BLaER1 treated with 17β-estradiol and CSF1 and Interleukin-3, amounts not matched to agents 10 nM and 100 nM (cell line): ENCODE results near the gene PHRF1.

ENCODE experiments used
- H3K27ac ChIP-seq, 11 experiments: shearing (Covaris generic); formaldehyde crosslinking; 2 replicates each; pipeline ENCODE4 v1.8.1; 2022
- H3K27me3 ChIP-seq, 11 experiments: shearing (Covaris generic); formaldehyde crosslinking; 2 replicates each; pipeline ENCODE4 v1.8.1; 2022
- H3K36me3 ChIP-seq, 11 experiments: shearing (Covaris generic); formaldehyde crosslinking; 2 replicates each; pipeline ENCODE4 v1.8.1; 2022
- H3K4me1 ChIP-seq, 10 experiments: shearing (Covaris generic); formaldehyde crosslinking; 2 replicates each; pipeline ENCODE4 v1.8.1; 2022
- H3K4me2 ChIP-seq, 11 experiments: shearing (Covaris generic); formaldehyde crosslinking; 2 replicates each; pipeline ENCODE4 v1.8.1; 2022
- H3K4me3 ChIP-seq, 10 experiments: shearing (Covaris generic); formaldehyde crosslinking; 2 replicates each; pipeline ENCODE4 v1.8.1; 2022
- H3K9ac ChIP-seq, 11 experiments: shearing (Covaris generic); formaldehyde crosslinking; 2 replicates each; pipeline ENCODE4 v1.8.1; 2022
- H3K9me3 ChIP-seq, 11 experiments: shearing (Covaris generic); formaldehyde crosslinking; replicated peaks in 1 of 11; 2 replicates each; pipeline ENCODE4 v1.8.1; 2022
- H4K20me1 ChIP-seq, 11 experiments: shearing (Covaris generic); formaldehyde crosslinking; 2 replicates each; pipeline ENCODE4 v1.8.1; 2022
- Cebpa-rat ChIP-seq, 11 experiments: shearing (Covaris generic); IDR thresholded peaks; 2 replicates each; pipeline ENCODE4 v1.8.1; 2022

PHRF1 gene

DNA sequence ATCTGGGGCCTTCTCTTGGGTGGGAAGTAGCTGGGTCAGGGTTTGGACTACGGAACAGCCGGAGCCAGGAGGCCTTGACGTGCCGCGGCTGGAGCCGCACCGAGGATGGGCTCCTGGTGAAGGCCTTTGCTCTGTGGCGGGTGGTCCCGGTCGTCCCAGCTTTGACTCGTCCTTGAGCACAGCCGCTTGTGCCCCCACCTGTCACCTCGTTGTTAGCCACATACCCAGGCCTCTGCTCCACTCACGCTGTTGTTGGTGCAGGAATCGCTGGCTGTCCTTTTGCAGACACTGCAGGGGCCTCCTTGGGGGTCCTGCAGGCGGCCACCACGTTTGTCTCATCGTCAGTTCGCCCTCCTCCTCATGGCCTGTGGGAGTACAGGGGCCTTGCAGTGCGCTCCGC is 17.1 kb downstream of the PHRF1 start:
- peaks cover 0 to 7% (median 0%) of the 10 kb centered on the region in 10 experiments; a peak in 7 of 20 replicates for H3K4me1 ChIP-seq
- no peak for TF ChIP-seq Cebpa-rat (IDR thresholded peaks at IDR 0.05)
- H3K9me3 ChIP-seq = no peaks in the 10 kb centered on the region
- H3K4me3 ChIP-seq = no peak overlapping the region
- no peak overlapping the region for H3K27ac ChIP-seq
- H4K20me1 ChIP-seq = peaks cover 72 to 100% (median 94%) of the 10 kb centered on the region in 11 experiments
- no peak overlapping the region for H3K4me2 ChIP-seq
- no peaks in the 10 kb centered on the region for H3K27me3 ChIP-seq
- no peak overlapping the region for H3K9ac ChIP-seq
- peaks cover 96 to 100% (median 97%) of the 10 kb centered on the region in 11 experiments for H3K36me3 ChIP-seq

DNA sequence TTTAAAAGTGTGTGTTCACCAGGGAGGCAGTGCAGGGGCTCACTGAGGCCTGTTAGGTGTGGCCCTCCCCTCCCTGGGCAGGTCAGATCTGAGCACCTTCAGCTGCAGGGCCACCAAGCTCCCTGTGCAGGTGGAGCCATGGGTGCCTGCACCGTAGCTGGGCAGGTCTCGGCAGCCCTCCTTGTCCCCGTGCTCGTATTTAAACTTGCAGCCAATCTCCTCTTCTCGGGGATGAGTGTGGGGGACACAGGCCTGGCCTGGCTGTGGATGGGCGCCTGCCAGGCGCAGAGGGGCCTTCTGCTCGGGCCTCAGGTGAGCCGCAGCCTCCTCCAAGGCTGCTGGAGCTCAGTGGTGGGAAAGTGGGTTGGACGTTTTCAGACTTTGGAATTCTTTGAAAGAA is 19.1 kb downstream of the PHRF1 start:
- no peak overlapping the region for H3K27ac ChIP-seq
- no peak overlapping the region for H3K4me3 ChIP-seq
- no peaks in the 10 kb centered on the region for H3K27me3 ChIP-seq
- H4K20me1 ChIP-seq = peaks cover 66 to 100% (median 94%) of the 10 kb centered on the region in 11 experiments; a peak in 21 of 22 replicates
- peaks cover 96 to 100% (median 97%) of the 10 kb centered on the region in 11 experiments for H3K36me3 ChIP-seq
- H3K4me1 ChIP-seq = no peaks in the 10 kb centered on the region
- no peak for TF ChIP-seq Cebpa-rat (IDR thresholded peaks at IDR 0.05)
- H3K4me2 ChIP-seq = no peak overlapping the region
- H3K9ac ChIP-seq = peak overlapping the region in 4 of 11 experiments; percentile 9 to 40 (median 20); a peak in 1 of 22 replicates
- H3K9me3 ChIP-seq = no peaks in the 10 kb centered on the region

GRCh38 chr11:596374-596773 is 20.1 kb downstream of the PHRF1 start:
- peaks cover 56 to 99% (median 90%) of the 10 kb centered on the region in 11 experiments; a peak in 21 of 22 replicates for H4K20me1 ChIP-seq
- H3K27ac ChIP-seq = 0 out of 22 replicates have a peak overlapping the region, but pooled peaks of 1 of the 11 experiments have one; percentile 6
- H3K36me3 ChIP-seq = peaks cover 95 to 100% (median 97%) of the 10 kb centered on the region in 11 experiments
- no peaks in the 10 kb centered on the region for H3K9me3 ChIP-seq
- no peak overlapping the region for H3K4me3 ChIP-seq
- no peaks in the 10 kb centered on the region for H3K27me3 ChIP-seq
- no peak overlapping the region for H3K4me2 ChIP-seq
- H3K9ac ChIP-seq = no peak overlapping the region; a peak in 1 of 22 replicates
- H3K4me1 ChIP-seq = no peaks in the 10 kb centered on the region
- TF ChIP-seq Cebpa-rat (IDR thresholded peaks at IDR 0.05) = no peak

DNA sequence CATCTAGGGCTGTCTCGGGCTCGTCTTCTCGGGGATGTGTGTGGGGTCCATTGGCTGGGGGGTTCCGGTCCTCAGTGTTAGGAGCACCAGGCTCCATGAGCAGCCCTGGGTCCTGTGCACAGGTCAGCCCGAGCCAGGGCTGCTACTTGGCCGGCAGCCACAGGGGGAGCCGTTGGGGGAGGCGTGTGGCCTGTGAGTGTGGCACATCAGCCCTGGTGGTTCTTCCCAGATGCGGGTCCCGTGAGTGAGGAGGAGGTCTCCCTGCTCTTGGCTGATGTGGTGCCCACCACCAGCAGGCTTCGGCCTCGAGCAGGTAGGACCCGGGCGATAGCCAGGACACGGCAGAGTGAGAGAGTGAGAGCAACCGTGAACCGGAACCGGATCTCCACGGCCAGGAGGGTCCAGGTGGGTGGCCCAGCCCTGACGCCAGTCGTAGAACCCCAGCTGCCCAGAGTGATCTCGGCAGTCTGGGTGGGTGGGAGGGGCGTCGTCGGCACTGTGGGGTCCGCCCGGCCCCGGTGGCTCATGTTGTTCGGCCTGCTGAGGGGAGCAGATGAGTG is 21.0 kb downstream of the PHRF1 start:
- Histone ChIP-seq H3K9me3 (no peaks in the 10 kb centered on the region), H3K36me3 (peaks cover 96 to 100% (median 98%) of the 10 kb centered on the region in 11 experiments), H4K20me1 (peaks cover 60 to 99% (median 93%) of the 10 kb centered on the region in 11 experiments; a peak in 21 of 22 replicates), H3K4me3 (no peak overlapping the region), H3K27me3 (no peaks in the 10 kb centered on the region), H3K4me2 (no peak overlapping the region), H3K27ac (no peak overlapping the region), H3K9ac (no peak overlapping the region), H3K4me1 (no peaks in the 10 kb centered on the region)
- TF ChIP-seq Cebpa-rat (IDR thresholded peaks at IDR 0.05) = no peak

DNA sequence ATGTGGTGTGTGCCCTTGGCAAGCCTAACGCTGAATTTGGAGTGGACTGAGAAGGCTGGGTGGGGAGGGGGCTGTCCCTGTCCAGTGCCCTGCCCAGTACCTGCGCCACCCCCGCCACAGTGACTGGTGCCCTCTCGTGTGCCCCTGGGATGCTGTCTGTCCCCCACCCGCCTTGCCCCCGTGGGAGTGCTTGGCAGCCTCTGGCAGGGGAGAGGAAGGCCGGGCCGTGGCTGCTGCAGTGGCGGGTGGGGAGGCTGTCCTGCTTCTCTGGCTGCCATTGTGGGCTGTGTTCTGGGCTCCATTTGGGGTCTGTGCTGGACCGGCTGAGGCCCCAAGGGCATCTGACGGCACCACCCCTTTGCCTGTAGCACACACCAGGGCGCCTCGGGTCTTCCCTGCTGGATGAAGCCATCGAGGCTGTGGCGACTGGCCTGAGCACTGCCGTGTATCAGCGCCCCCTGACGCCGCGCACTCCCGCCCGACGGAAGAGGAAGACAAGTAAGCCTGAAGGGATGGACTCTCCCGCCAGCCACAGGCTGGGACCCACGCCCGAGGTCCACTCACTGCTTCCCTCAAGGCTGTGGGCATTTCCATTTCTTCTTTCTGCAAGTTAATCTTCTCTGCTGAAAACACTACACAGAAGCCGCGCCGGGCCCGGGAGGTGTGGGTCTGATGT is 21.9 kb downstream of the PHRF1 start:
- Histone ChIP-seq H3K4me3 (no peak overlapping the region), H3K27me3 (no peaks in the 10 kb centered on the region), H3K9ac (no peak overlapping the region), H4K20me1 (peaks cover 60 to 99% (median 93%) of the 10 kb centered on the region in 11 experiments; a peak in 21 of 22 replicates), H3K36me3 (peaks cover 96 to 100% (median 98%) of the 10 kb centered on the region in 11 experiments), H3K4me1 (no peaks in the 10 kb centered on the region), H3K9me3 (no peaks in the 10 kb centered on the region), H3K4me2 (no peak overlapping the region), H3K27ac (no peak overlapping the region)
- no peak for TF ChIP-seq Cebpa-rat (IDR thresholded peaks at IDR 0.05)

DNA sequence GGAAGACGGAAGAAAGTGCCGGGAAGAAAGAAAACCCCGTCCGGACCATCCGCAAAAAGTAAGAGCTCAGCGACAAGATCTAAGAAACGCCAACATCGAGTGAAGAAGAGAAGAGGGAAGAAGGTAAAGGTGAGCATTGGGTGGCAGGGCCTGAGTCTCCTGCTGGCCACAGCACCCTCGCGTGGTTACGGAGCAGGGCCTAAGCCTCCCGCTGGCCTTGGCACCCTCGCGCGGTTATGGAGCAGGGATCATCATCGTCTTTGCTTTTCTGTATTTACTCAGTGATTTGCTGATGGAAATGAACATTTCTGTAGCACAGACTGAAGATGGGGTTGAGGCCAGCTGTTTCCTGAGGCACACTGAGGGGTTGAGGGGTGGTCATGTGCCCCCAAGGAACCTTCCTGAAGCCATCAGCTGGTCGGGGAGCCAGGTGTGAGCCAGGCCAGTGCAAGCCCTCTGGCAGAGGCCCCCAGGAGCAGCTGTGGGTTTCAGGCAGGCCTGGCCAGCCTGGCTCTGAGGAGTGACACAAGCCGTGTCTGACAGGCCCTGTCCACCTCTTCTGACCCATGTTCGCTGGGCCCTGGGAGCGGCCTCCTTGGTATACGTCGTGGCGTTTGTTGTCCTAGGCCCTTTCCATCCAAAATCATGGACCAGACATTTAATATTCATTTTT is 25.4 kb downstream of the PHRF1 start:
- Histone ChIP-seq H3K4me1 (no peaks in the 10 kb centered on the region), H3K9me3 (no peaks in the 10 kb centered on the region), H3K4me3 (no peak overlapping the region), H3K27ac (no peak overlapping the region), H3K4me2 (no peak overlapping the region), H3K9ac (0 out of 22 replicates have a peak overlapping the region, but pooled peaks of 2 of the 11 experiments have one; percentile 7 to 13), H3K36me3 (peaks cover 96 to 100% (median 98%) of the 10 kb centered on the region in 11 experiments), H4K20me1 (peaks cover 37 to 99% (median 89%) of the 10 kb centered on the region in 11 experiments; a peak in 21 of 22 replicates), H3K27me3 (no peaks in the 10 kb centered on the region)
- TF ChIP-seq Cebpa-rat (IDR thresholded peaks at IDR 0.05) = no peak

DNA sequence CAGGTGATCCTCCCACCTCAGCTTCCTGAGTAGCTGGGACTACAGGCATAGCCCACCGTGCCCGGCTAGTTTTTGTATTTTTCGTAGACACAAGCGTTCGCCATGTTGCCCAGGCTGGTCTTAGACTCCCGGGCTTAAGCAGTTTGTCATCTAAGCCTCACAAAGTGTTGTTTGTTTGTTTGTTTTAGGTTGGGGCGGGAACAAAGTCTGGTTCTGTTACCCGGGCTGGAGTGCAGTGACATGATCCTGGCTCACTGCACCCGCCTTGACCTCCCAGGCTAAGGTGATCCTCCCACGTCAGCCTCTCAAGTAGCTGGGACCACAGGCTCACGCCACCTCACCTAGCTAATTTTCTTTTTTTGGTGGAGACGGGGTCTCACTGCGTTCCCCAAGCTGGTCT is 26.9 kb downstream of the PHRF1 start:
- H3K4me2 ChIP-seq = no peak overlapping the region
- no peaks in the 10 kb centered on the region for H3K9me3 ChIP-seq
- H3K27ac ChIP-seq = no peak overlapping the region
- H4K20me1 ChIP-seq = peaks cover 31 to 100% (median 91%) of the 10 kb centered on the region in 11 experiments; a peak in 21 of 22 replicates
- H3K27me3 ChIP-seq = no peaks in the 10 kb centered on the region
- H3K4me3 ChIP-seq = no peak overlapping the region
- H3K9ac ChIP-seq = no peak overlapping the region
- peaks cover 1 to 7% (median 3%) of the 10 kb centered on the region in 10 experiments; a peak in 14 of 20 replicates for H3K4me1 ChIP-seq
- peaks cover 98 to 100% (median 99%) of the 10 kb centered on the region in 11 experiments for H3K36me3 ChIP-seq
- TF ChIP-seq Cebpa-rat (IDR thresholded peaks at IDR 0.05) = no peak

DNA sequence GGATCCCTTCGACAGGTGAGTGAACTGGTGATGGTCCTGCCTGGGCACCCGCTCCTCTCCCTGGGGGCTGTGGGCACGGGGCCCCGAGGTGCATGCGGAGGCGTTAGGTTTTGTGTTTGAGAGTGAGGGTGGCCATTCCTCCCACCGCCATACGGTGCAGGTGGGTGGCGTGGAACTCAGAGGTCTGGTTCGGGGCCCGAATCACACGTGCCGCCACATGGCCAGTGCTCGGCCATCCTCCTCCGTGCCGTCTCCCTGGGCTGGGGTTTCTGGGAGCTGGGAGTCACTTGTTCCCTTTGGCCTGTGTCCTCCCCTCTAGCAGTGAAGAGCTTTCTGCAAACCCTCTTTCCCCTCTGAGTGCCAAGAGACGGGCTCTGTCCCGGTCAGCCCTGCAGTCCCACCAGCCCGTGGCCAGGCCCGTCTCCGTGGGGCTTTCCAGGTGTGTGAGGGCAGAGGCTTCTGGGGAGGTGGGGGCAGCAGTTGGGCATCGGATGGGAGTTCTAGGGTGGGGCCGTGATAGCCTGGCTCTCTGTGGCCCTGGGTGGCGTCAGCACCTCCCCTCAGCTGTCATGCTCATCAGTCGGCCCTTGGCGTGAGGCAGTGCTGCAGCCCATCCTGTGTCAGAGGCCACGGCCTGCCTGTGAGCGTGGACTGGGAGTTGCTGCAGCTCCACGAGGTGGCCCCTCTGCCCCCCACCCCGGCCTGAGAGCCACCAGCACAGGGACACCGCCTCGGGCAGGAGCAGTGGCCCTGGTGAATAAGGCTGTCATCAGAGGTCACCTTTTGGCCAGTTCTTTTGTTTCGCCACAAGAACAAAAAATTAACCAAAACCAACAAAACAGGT is 29.2 kb downstream of the PHRF1 start:
- Histone ChIP-seq H3K4me3 (no peak overlapping the region), H3K27ac (no peak overlapping the region), H3K36me3 (peaks cover 98 to 100% (median 99%) of the 10 kb centered on the region in 11 experiments)

More for the DNA sequence above, 29.2 kb downstream of the PHRF1 start:
- no peaks in the 10 kb centered on the region for H3K9me3 ChIP-seq
- no peak for TF ChIP-seq Cebpa-rat (IDR thresholded peaks at IDR 0.05)
- H3K27me3 ChIP-seq = no peaks in the 10 kb centered on the region
- no peak overlapping the region for H3K4me2 ChIP-seq
- H4K20me1 ChIP-seq = peaks cover 31 to 100% (median 93%) of the 10 kb centered on the region in 11 experiments; a peak in 21 of 22 replicates
- H3K4me1 ChIP-seq = peaks cover 7 to 15% (median 11%) of the 10 kb centered on the region in 10 experiments; a peak in 15 of 20 replicates
- H3K9ac ChIP-seq = no peak overlapping the region
